ENCODE measurements around the gene C22orf39. TPM values are rescaled to one million over a fixed set of nuclear protein-coding genes. Genes with fewer than 3 reads are reported as not detected.

Gene C22orf39
- total and polyA plus RNA-seq, 2 donors (not counting 1 experiment from before 2014, with no cell fraction given), result 37.7 to 47.2 TPM

- H3K27ac Mint-ChIP-seq, result no peak overlapping the region
- H3K27me3 Mint-ChIP-seq, result no peaks in the 10 kb centered on the region
- no peak overlapping the region for H3K4me3 ChIP-seq (ENCODE audit: control extremely low read depth in 1 of 5, extremely low read depth in 1 of 5, insufficient read depth in 1 of 5, low read depth in 2 of 5, low read length in 4 of 5)
- H3K4me3 Mint-ChIP-seq, result peak overlapping the region; percentile 98
- H4K20me1 ChIP-seq (ENCODE audit: control insufficient read depth, insufficient read depth, low read length, poor library complexity, severe bottlenecking), result peaks cover 7% of the 10 kb centered on the region
- H3K4me1 Mint-ChIP-seq, result peaks cover 23% of the 10 kb centered on the region
- H3K4me2 ChIP-seq (replicated peaks; ENCODE audit: low read depth, low read length, poor library complexity, severe bottlenecking), result no peak overlapping the region
- DNase-seq, result no peak
- no peaks in the 10 kb centered on the region for H3K9me3 Mint-ChIP-seq (ENCODE audit: insufficient read depth)
- H2AFZ ChIP-seq (ENCODE audit: insufficient read depth, low read depth, low read length, poor library complexity, severe bottlenecking), result no peak overlapping the region
- ChIA-PET POLR2A (no interaction called here), CTCF (interaction anchor here (1.2 to 5.5 kb wide), 2 partner anchors 14 to 150 kb away, joined by 3 to 29 read pairs; no protein-coding TSS in a partner anchor)
- H3K4me1 ChIP-seq (ENCODE audit: control insufficient read depth in 2 of 2, insufficient read depth in 2 of 2, low read length in 2 of 2), result peaks cover 16 to 20% of the 10 kb centered on the region in 2 donors
- WGBS (ENCODE audit: insufficient coverage), result no CpG with 5 or more reads among the region's 10 CpGs
- peaks cover 30% of the 10 kb centered on the region for H3K79me2 ChIP-seq (ENCODE audit: control insufficient read depth, insufficient read depth, low read length)
- no peak overlapping the region for H3K27ac ChIP-seq (ENCODE audit: low read length in 2 of 2)
- TF ChIP-seq CTCF (IDR thresholded peaks at IDR 0.05), result no peak
- no peak for TF ChIP-seq EZH2 (IDR thresholded peaks at IDR 0.05; ENCODE audit: borderline replicate concordance, insufficient read depth, low read depth, low read length, poor library complexity, severe bottlenecking)
- no peak for ATAC-seq (ENCODE audit: low read depth)
- H3K36me3 ChIP-seq (replicated peaks in 1 of 2; ENCODE audit: control extremely low read depth in 1 of 2, control insufficient read depth in 1 of 2, extremely low read depth in 1 of 2, insufficient read depth in 2 of 2, low read length in 1 of 2), result peaks cover 0 to 1% of the 10 kb centered on the region in 2 experiments
- no peaks in the 10 kb centered on the region for H3K9me3 ChIP-seq (ENCODE audit: control extremely low read depth in 1 of 3, control insufficient read depth in 2 of 3, insufficient read depth in 1 of 3, low read length in 2 of 3)
- intact Hi-C loops (cut with micrococcal nuclease), result no loop called here
- no peak overlapping the region for H3K9ac ChIP-seq (ENCODE audit: low read length)
- H3K27me3 ChIP-seq (replicated peaks in 1 of 4; ENCODE audit: control extremely low read depth in 1 of 4, control insufficient read depth in 3 of 4, insufficient read depth in 4 of 4, low read length in 3 of 4), result no peaks in the 10 kb centered on the region
These were observed 33.3 kb upstream of the C22orf39 start for GRCh38 chr22:19480789-19481188.

- no peaks in the 10 kb centered on the region for H3K27me3 Mint-ChIP-seq
- DNase-seq, result no peak
- Histone ChIP-seq H3K36me3 (replicated peaks in 1 of 2; ENCODE audit: control extremely low read depth in 1 of 2, control insufficient read depth in 1 of 2, extremely low read depth in 1 of 2, insufficient read depth in 2 of 2, low read length in 1 of 2) (peaks cover 1% of the 10 kb centered on the region in 2 experiments), H3K9ac (ENCODE audit: low read length) (peak overlapping the region; percentile 98), H3K4me2 (replicated peaks; ENCODE audit: low read depth, low read length, poor library complexity, severe bottlenecking) (peak overlapping the region; percentile 92), H3K4me1 (ENCODE audit: control insufficient read depth in 2 of 2, insufficient read depth in 2 of 2, low read length in 2 of 2) (peaks cover 16 to 20% of the 10 kb centered on the region in 2 donors), H2AFZ (ENCODE audit: insufficient read depth, low read depth, low read length, poor library complexity, severe bottlenecking) (peak overlapping the region; percentile 92), H3K27me3 (replicated peaks in 1 of 4; ENCODE audit: control extremely low read depth in 1 of 4, control insufficient read depth in 3 of 4, insufficient read depth in 4 of 4, low read length in 3 of 4) (no peaks in the 10 kb centered on the region), H3K27ac (ENCODE audit: low read length in 2 of 2) (no peak overlapping the region), H4K20me1 (ENCODE audit: control insufficient read depth, insufficient read depth, low read length, poor library complexity, severe bottlenecking) (peaks cover 13% of the 10 kb centered on the region), H3K9me3 (ENCODE audit: control extremely low read depth in 1 of 3, control insufficient read depth in 2 of 3, insufficient read depth in 1 of 3, low read length in 2 of 3) (no peaks in the 10 kb centered on the region), H3K4me3 (ENCODE audit: control extremely low read depth in 1 of 5, extremely low read depth in 1 of 5, insufficient read depth in 1 of 5, low read depth in 2 of 5, low read length in 4 of 5) (peak overlapping the region in 4 of 5 experiments; percentile 66 to 83 (median 80)), H3K79me2 (ENCODE audit: control insufficient read depth, insufficient read depth, low read length) (peaks cover 37% of the 10 kb centered on the region)
- 1% methylated on average over 15 of the region's 15 CpGs for WGBS (ENCODE audit: insufficient coverage)
- no peaks in the 10 kb centered on the region for H3K9me3 Mint-ChIP-seq (ENCODE audit: insufficient read depth)
- POLR2A ChIA-PET, result interaction anchor here (1.0 to 2.2 kb wide), 5 partner anchors 48 to 358 kb away, joined by 3 to 18 read pairs (median 8); partner anchors contain the start of genes CLTCL1, DGCR2, ESS2 and HIRA
- H3K27ac Mint-ChIP-seq, result no peak overlapping the region
- peaks cover 23% of the 10 kb centered on the region for H3K4me1 Mint-ChIP-seq
- TF ChIP-seq CTCF (IDR thresholded peaks at IDR 0.05) (no peak), EZH2 (IDR thresholded peaks at IDR 0.05; ENCODE audit: borderline replicate concordance, insufficient read depth, low read depth, low read length, poor library complexity, severe bottlenecking) (no peak)
- intact Hi-C loops (cut with micrococcal nuclease), result no loop called here
- no peak for ATAC-seq (ENCODE audit: low read depth)
- H3K4me3 Mint-ChIP-seq, result peak overlapping the region; percentile 98
- CTCF ChIA-PET, result interaction anchor here (1.0 to 5.5 kb wide), 5 partner anchors 14 to 336 kb away, joined by 3 to 29 read pairs (median 4); partner anchors contain the start of gene ESS2
These were observed 32.7 kb upstream of the C22orf39 start for GRCh38 chr22:19480173-19480568.

All from B cell (primary cell).